H9 (cell line): ENCODE measurements around the gene FRAS1. TPM values are rescaled to one million over a fixed set of nuclear protein-coding genes. Genes with fewer than 3 reads are reported as not detected.

ENCODE experiments used
- DNase-seq: peaks from one replicate; pipeline ENCODE4 v3.0.0-alpha.2; 2017
- H2AFZ ChIP-seq: one replicate; pipeline ENCODE4 v1.6.1; 2013; ENCODE audit warnings: mild to moderate bottlenecking, low read length, control low read depth, moderate library complexity
- H2AK5ac ChIP-seq: 2 replicates; pipeline ENCODE4 v1.6.1; 2013; ENCODE audit warnings: low read length, control low read depth, mixed read lengths; ENCODE audit not compliant: insufficient read length
- H2BK120ac ChIP-seq: one replicate; pipeline ENCODE4 v1.6.1; 2013; ENCODE audit warnings: low read depth, mild to moderate bottlenecking, low read length, control low read depth, inconsistent platforms; ENCODE audit not compliant: poor library complexity, severe bottlenecking
- H2BK12ac ChIP-seq: 2 replicates; pipeline ENCODE4 v1.6.1; 2013; ENCODE audit warnings: low read length, control low read depth, mixed read lengths, low read depth; ENCODE audit not compliant: insufficient read length
- H2BK15ac ChIP-seq: 2 replicates; pipeline ENCODE4 v1.6.1; 2013; ENCODE audit warnings: low read depth, low read length, control low read depth
- H2BK20ac ChIP-seq: one replicate; pipeline ENCODE4 v1.6.1; 2013; ENCODE audit warnings: low read depth, mild to moderate bottlenecking, low read length, control low read depth, inconsistent platforms; ENCODE audit not compliant: poor library complexity, severe bottlenecking
- H2BK5ac ChIP-seq: 2 replicates; pipeline ENCODE4 v1.6.1; 2013; ENCODE audit warnings: low read length, control low read depth, mixed read lengths; ENCODE audit not compliant: insufficient read length
- H3K14ac ChIP-seq: 2 replicates; pipeline ENCODE4 v1.6.1; 2013; ENCODE audit warnings: low read length, control low read depth; ENCODE audit not compliant: insufficient read depth
- H3K18ac ChIP-seq: 2 replicates; pipeline ENCODE4 v1.6.1; 2013; ENCODE audit warnings: low read depth, mild to moderate bottlenecking, mixed read lengths, low read length, control low read depth; ENCODE audit not compliant: insufficient read length
- H3K23ac ChIP-seq: 2 replicates; pipeline ENCODE4 v1.6.1; 2013; ENCODE audit warnings: low read length, control low read depth, mixed read lengths, low read depth; ENCODE audit not compliant: insufficient read length
- H3K23me2 ChIP-seq: 2 replicates; pipeline ENCODE4 v1.6.1; 2013; ENCODE audit warnings: low read depth, mild to moderate bottlenecking, mixed read lengths, low read length, control low read depth; ENCODE audit not compliant: insufficient read length, poor library complexity, severe bottlenecking
- H3K27ac ChIP-seq: 2 replicates; pipeline ENCODE4 v1.5.1; 2013; ENCODE audit warnings: low read length, control low read depth, mixed read lengths, low read depth; ENCODE audit not compliant: insufficient read length
- H3K27me3 ChIP-seq: 2 replicates; pipeline ENCODE4 v1.6.1; 2013; ENCODE audit warnings: low read length, control low read depth, inconsistent platforms; ENCODE audit not compliant: insufficient read depth
- H3K4ac ChIP-seq: 2 replicates; pipeline ENCODE4 v1.6.1; 2013; ENCODE audit warnings: low read depth, mild to moderate bottlenecking, control low read depth, inconsistent platforms, low read length, moderate library complexity
- H3K4me1 ChIP-seq: 2 replicates; pipeline ENCODE4 v1.6.1; 2013; ENCODE audit warnings: low read length, control low read depth, inconsistent platforms; ENCODE audit not compliant: insufficient read depth
- H3K4me2 ChIP-seq: 2 replicates; pipeline ENCODE4 v1.6.1; 2013; ENCODE audit warnings: low read length, control low read depth, mixed read lengths; ENCODE audit not compliant: insufficient read length, insufficient read depth
- H3K56ac ChIP-seq: 2 replicates; pipeline ENCODE4 v1.6.1; 2013; ENCODE audit warnings: low read depth, mild to moderate bottlenecking, mixed read lengths, low read length, control low read depth; ENCODE audit not compliant: insufficient read length
- H3K79me1 ChIP-seq: 2 replicates; pipeline ENCODE4 v1.6.1; 2013; ENCODE audit warnings: low read depth, mild to moderate bottlenecking, moderate library complexity, low read length, control low read depth, inconsistent platforms; ENCODE audit not compliant: insufficient read depth, poor library complexity, severe bottlenecking
- H3K79me2 ChIP-seq: 2 replicates; pipeline ENCODE4 v1.6.1; 2013; ENCODE audit warnings: low read length, control low read depth, inconsistent platforms; ENCODE audit not compliant: insufficient read depth
- H3K9ac ChIP-seq: 2 replicates; pipeline ENCODE4 v1.6.1; 2013; ENCODE audit warnings: low read length, control low read depth, mixed read lengths; ENCODE audit not compliant: insufficient read length; ENCODE audit errors: extremely low read depth
- H3K9me3 ChIP-seq: one replicate; pipeline ENCODE4 v1.6.1; 2013; ENCODE audit warnings: low read depth, low read length, inconsistent platforms; ENCODE audit not compliant: control insufficient read depth
- H3T11ph ChIP-seq: one replicate; pipeline ENCODE4 v1.6.1; 2013; ENCODE audit warnings: mild to moderate bottlenecking, low read length, control low read depth, inconsistent platforms
- H4K20me1 ChIP-seq: one replicate; pipeline ENCODE4 v1.6.1; 2013; ENCODE audit not compliant: control insufficient read depth, insufficient read length, insufficient read depth
- H4K5ac ChIP-seq: 2 replicates; pipeline ENCODE4 v1.6.1; 2013; ENCODE audit warnings: low read depth, mild to moderate bottlenecking, mixed read lengths, low read length, control low read depth; ENCODE audit not compliant: insufficient read length
- H4K8ac ChIP-seq: replicated peaks from 2 replicates; pipeline ENCODE4 v1.6.1; 2013; ENCODE audit warnings: low read length, control low read depth, mixed read lengths, low read depth; ENCODE audit not compliant: insufficient read length
- H4K91ac ChIP-seq: 2 replicates; pipeline ENCODE4 v1.6.1; 2013; ENCODE audit warnings: low read depth, mild to moderate bottlenecking, moderate library complexity, mixed read lengths, low read length, control low read depth; ENCODE audit not compliant: insufficient read length
- H3K27ac Mint-ChIP-seq, 3 experiments: 2 replicates in 2 of 3; 3 replicates in 1 of 3; pipeline ENCODE4 v1.8.0; 2020 to 2021; ENCODE audit warnings: mixed read lengths in 3 of 3, mild to moderate bottlenecking in 1 of 3, moderate library complexity in 1 of 3
- H3K27me3 Mint-ChIP-seq: 2 replicates; pipeline ENCODE4 v1.8.0; 2021; ENCODE audit warnings: low read depth, mild to moderate bottlenecking, moderate library complexity, mixed read lengths
- H3K36me3 Mint-ChIP-seq, 3 experiments: 2 replicates in 2 of 3; 3 replicates in 1 of 3; pipeline ENCODE4 v1.8.0; 2020 to 2021; ENCODE audit warnings: low read depth in 3 of 3, mixed read lengths in 3 of 3; ENCODE audit not compliant: insufficient read depth in 1 of 3
- H3K4me1 Mint-ChIP-seq, 2 experiments: 2 replicates each; pipeline ENCODE4 v1.8.0; 2020; ENCODE audit warnings: mixed read lengths in 2 of 2
- H3K4me3 Mint-ChIP-seq, 2 experiments: 2 replicates in 1 of 2; 3 replicates in 1 of 2; pipeline ENCODE4 v1.8.0; 2020 to 2021; ENCODE audit warnings: mild to moderate bottlenecking in 2 of 2, mixed read lengths in 2 of 2, moderate library complexity in 1 of 2
- H3K9me3 Mint-ChIP-seq, 2 experiments: 2 replicates in 1 of 2; 3 replicates in 1 of 2; pipeline ENCODE4 v1.8.0; 2020; ENCODE audit warnings: mild to moderate bottlenecking in 2 of 2, mixed read lengths in 2 of 2, moderate library complexity in 1 of 2
- CTCF ChIP-seq: fragments of 200-600 bp; sonication (generic); conservative IDR thresholded peaks from 3 replicates; pipeline ENCODE4 v1.8.0; 2021; ENCODE audit warnings: antibody characterized with exemption, mild to moderate bottlenecking
- WGBS: extraction: QIAGEN DNeasy Blood & Tissue Kit; methylation state at CpG from one replicate; pipeline ENCODE4 v1.1.7; 2013; ENCODE audit warnings: missing lambda C conversion rate, low lambda C conversion rate, mixed read lengths; ENCODE audit not compliant: insufficient read length; ENCODE audit errors: extremely low coverage; 5-methylcytosine and 5-hydroxymethylcytosine counted together
- total RNA-seq: library from RNA; stranded (reverse); gene quantifications from 2 replicates; pipeline ENCODE4 v1.2.1, GENCODE V29; 2021

The FRAS1 gene
- total RNA-seq, 1 experiment from 2014 or later, result 58.5 TPM

GRCh38 chr4:78417603-78418002 lies 360.5 kb downstream of the FRAS1 start:
- Histone ChIP-seq H2BK120ac (no peak overlapping the region), H3K4ac (no peak overlapping the region), H3K79me1 (no peaks in the 10 kb centered on the region), H3T11ph (no peak overlapping the region), H2AFZ (no peak overlapping the region), H4K91ac (no peak overlapping the region), H2BK15ac (no peak overlapping the region), H2BK5ac (no peak overlapping the region), H4K5ac (no peak overlapping the region), H2BK12ac (no peak overlapping the region), H3K23ac (no peak overlapping the region), H3K27me3 (no peaks in the 10 kb centered on the region), H4K20me1 (no peaks in the 10 kb centered on the region), H3K23me2 (no peaks in the 10 kb centered on the region), H3K27ac (no peak overlapping the region), H2AK5ac (no peak overlapping the region), H2BK20ac (no peak overlapping the region), H3K14ac (no peak overlapping the region), H3K9me3 (no peaks in the 10 kb centered on the region), H3K56ac (no peak overlapping the region), H3K79me2 (no peaks in the 10 kb centered on the region), H3K4me1 (no peaks in the 10 kb centered on the region), H4K8ac (no peak overlapping the region), H3K9ac (no peak overlapping the region), H3K18ac (no peak overlapping the region), H3K4me2 (no peak overlapping the region)
- peak overlapping the region; percentile 49 to 96 (median 52); a peak in 4 of 7 replicates for H3K27ac Mint-ChIP-seq
- no peak; the same call in 2 of the 3 replicates for TF ChIP-seq CTCF
- H3K9me3 Mint-ChIP-seq, result no peaks in the 10 kb centered on the region
- no peak overlapping the region for H3K4me3 Mint-ChIP-seq
- no peaks in the 10 kb centered on the region for H3K27me3 Mint-ChIP-seq
- peaks cover 38 to 64% (median 49%) of the 10 kb centered on the region in 3 experiments for H3K36me3 Mint-ChIP-seq
- no peak for DNase-seq
- peaks cover 23 to 29% of the 10 kb centered on the region in 2 experiments for H3K4me1 Mint-ChIP-seq
- no CpG with 5 or more reads among the region's 2 CpGs for WGBS
